HepG2 (cell line): ENCODE data around the gene EIF5A. TPM values are rescaled to one million over a fixed set of nuclear protein-coding genes. Genes with fewer than 3 reads are reported as not detected.
A peak's percentile ranks its signal among the peaks of the same experiment; 100 is the strongest.

Source experiments
- CCAR2 ChIP-seq: fragments of 200-400 bp; formaldehyde crosslinking; optimal IDR thresholded peaks from 2 replicates; pipeline ENCODE3; 2018; ENCODE audit warnings: low read depth, mild to moderate bottlenecking, low read length, moderate library complexity
- CEBPG ChIP-seq: IDR thresholded peaks from 2 replicates; pipeline ENCODE4 v1.6.1; 2016
- GATAD2A ChIP-seq: IDR thresholded peaks from 2 replicates; pipeline ENCODE4 v1.6.1; 2016
- HMG20B ChIP-seq: conservative IDR thresholded peaks from 2 replicates; pipeline ENCODE4 v1.6.1; 2016; ENCODE audit warnings: missing genetic modification reagents, missing compliant biosample characterization
- KAT7 ChIP-seq: IDR thresholded peaks from 2 replicates; pipeline ENCODE4 v1.6.1; 2018; ENCODE audit warnings: borderline replicate concordance, missing compliant biosample characterization
- MZF1 ChIP-seq: sonication (generic); formaldehyde crosslinking; IDR thresholded peaks from 2 replicates; pipeline ENCODE4 v1.8.1; 2023; ENCODE audit warnings: mild to moderate bottlenecking, missing genetic modification reagents, borderline replicate concordance
- NR2F6 ChIP-seq, 2 experiments: IDR thresholded peaks; 2 replicates each; pipeline ENCODE4 v1.6.1; 2016; ENCODE audit warnings: antibody characterized with exemption in 1 of 2, mild to moderate bottlenecking in 1 of 2
- ONECUT2 ChIP-seq: sonication (generic); formaldehyde crosslinking; IDR thresholded peaks from 2 replicates; pipeline ENCODE4 v1.4.0; 2020; ENCODE audit warnings: missing genetic modification reagents
- PATZ1 ChIP-seq: sonication (generic); formaldehyde crosslinking; IDR thresholded peaks from 2 replicates; pipeline ENCODE4 v1.4.0; 2020; ENCODE audit warnings: missing genetic modification reagents
- RERE ChIP-seq: IDR thresholded peaks from 2 replicates; pipeline ENCODE4 v1.6.1; 2016; ENCODE audit warnings: low read depth, missing genetic modification reagents, missing compliant biosample characterization
- SP1 ChIP-seq, 2 experiments: fragments of 450-650 bp in 1 of 2; sonication (generic) in 1 of 2; formaldehyde crosslinking in 1 of 2; IDR thresholded peaks; 2 replicates each; pipeline versions ENCODE4 v1.4.0 to v1.6.1; 2016 to 2020; ENCODE audit warnings: missing genetic modification reagents in 1 of 2
- SRF ChIP-seq: IDR thresholded peaks from 2 replicates; pipeline ENCODE4 v1.6.1; 2011; ENCODE audit warnings: mild to moderate bottlenecking, low read depth, low read length, moderate library complexity
- ZFY ChIP-seq: sonication (generic); formaldehyde crosslinking; IDR thresholded peaks from 2 replicates; pipeline ENCODE4 v1.4.0; 2020; ENCODE audit warnings: missing genetic modification reagents
- ZKSCAN5 ChIP-seq: sonication (generic); formaldehyde crosslinking; IDR thresholded peaks from 2 replicates; pipeline ENCODE4 v1.5.1; 2020; ENCODE audit warnings: mild to moderate bottlenecking, missing genetic modification reagents
- ZMAT5 ChIP-seq: sonication (generic); formaldehyde crosslinking; IDR thresholded peaks from 2 replicates; pipeline ENCODE4 v1.5.0; 2020; ENCODE audit warnings: mild to moderate bottlenecking, low read depth, missing genetic modification reagents, borderline replicate concordance
- ZNF225 ChIP-seq: sonication (generic); formaldehyde crosslinking; IDR thresholded peaks from 2 replicates; pipeline ENCODE4 v1.4.0; 2020; ENCODE audit warnings: mild to moderate bottlenecking, missing genetic modification reagents
- ZNF3 ChIP-seq: IDR thresholded peaks from 2 replicates; pipeline ENCODE4 v1.7.0; 2017; ENCODE audit warnings: inconsistent platforms
- ZNF44 ChIP-seq: sonication (generic); formaldehyde crosslinking; IDR thresholded peaks from 2 replicates; pipeline ENCODE4 v1.5.1; 2020; ENCODE audit warnings: mild to moderate bottlenecking, missing genetic modification reagents
- ZNF484 ChIP-seq: sonication (generic); formaldehyde crosslinking; IDR thresholded peaks from 2 replicates; pipeline ENCODE4 v1.5.1; 2020; ENCODE audit warnings: mild to moderate bottlenecking, low read depth, missing genetic modification reagents, borderline replicate concordance
- ZNF570 ChIP-seq: sonication (generic); formaldehyde crosslinking; IDR thresholded peaks from 2 replicates; pipeline ENCODE4 v1.4.0; 2020; ENCODE audit warnings: mild to moderate bottlenecking, missing genetic modification reagents, borderline replicate concordance
- ZNF572 ChIP-seq: sonication (generic); formaldehyde crosslinking; IDR thresholded peaks from 2 replicates; pipeline ENCODE4 v1.5.1; 2020; ENCODE audit warnings: mild to moderate bottlenecking, missing genetic modification reagents
- ZNF773 ChIP-seq: sonication (generic); formaldehyde crosslinking; IDR thresholded peaks from 2 replicates; pipeline ENCODE4 v1.4.0; 2020; ENCODE audit warnings: missing genetic modification reagents, borderline replicate concordance
- ZNF883 ChIP-seq: sonication (generic); formaldehyde crosslinking; IDR thresholded peaks from 2 replicates; pipeline ENCODE4 v1.5.1; 2020; ENCODE audit warnings: mild to moderate bottlenecking, missing genetic modification reagents; ENCODE audit errors: not compliant biosample characterization
- polyA plus RNA-seq, 8 experiments: library from polyadenylated mRNA; depleted of rRNA in 3 of 8; stranded (reverse) in 7 of 8; unstranded in 1 of 8; fragments of >200 nt; fragmentation: Illumina TruSeq in 4 of 8; extraction: Trizol in 4 of 8; gene quantifications; 2 replicates each; pipeline versions ENCODE4 v1.2.1 to v1.2.3, GENCODE V29; 2011 to 2016; ENCODE audit warnings: low read depth in 4 of 8, missing spikeins in 1 of 8, mixed read lengths in 1 of 8; ENCODE audit not compliant: insufficient read depth in 1 of 8
- total RNA-seq, 5 experiments: library from RNA; depleted of rRNA; stranded (reverse); fragments of >200 nt; fragmentation: Illumina TruSeq; extraction: Trizol; gene quantifications; 2 replicates each; pipeline ENCODE4 v1.2.3, GENCODE V29; 2016; ENCODE audit warnings: low read depth in 1 of 5

Gene EIF5A
- total and polyA plus RNA-seq, 2 of the 13 experiments (the other 11 are each of a cell fraction or from before 2014, with no cell fraction given) = 319 to 337 TPM

- TF ChIP-seq NR2F6 (IDR thresholded peaks at IDR 0.05) (no peak), NR2F6 (CRISPR knock-in tag; IDR thresholded peaks at IDR 0.05) (no peak), HMG20B (CRISPR knock-in tag) (no peak), ZNF3 (CRISPR knock-in tag) (no peak), CEBPG (CRISPR knock-in tag) (no peak), ZMAT5 (CRISPR knock-in tag) (no peak), ZFY (no peak), ZNF773 (CRISPR knock-in tag) (no peak), MZF1 (CRISPR knock-in tag) (no peak), ZNF484 (no peak), ZNF572 (CRISPR knock-in tag) (no peak), ZKSCAN5 (CRISPR knock-in tag) (no peak), ZNF225 (CRISPR knock-in tag) (no peak), PATZ1 (peak; percentile 81), KAT7 (CRISPR knock-in tag) (no peak), ZNF570 (CRISPR knock-in tag) (no peak), ZNF44 (CRISPR knock-in tag) (peak; percentile 44; the same call in 1 of the 2 replicates), RERE (no peak), ZNF883 (no peak), SRF (no peak), GATAD2A (CRISPR knock-in tag) (peak; percentile 46; the same call in 1 of the 2 replicates), SP1 (IDR thresholded peaks at IDR 0.05) (no peak), SP1 (CRISPR knock-in tag; IDR thresholded peaks at IDR 0.05) (no peak), ONECUT2 (CRISPR knock-in tag) (no peak), CCAR2 (no peak)
Observed at GRCh38 chr17:7306911-7307685, at the start of gene EIF5A (continued).
